GM08714 (cell line): ENCODE results near the gene PDCD11.
A peak's percentile ranks its signal among the peaks of the same experiment; 100 is the strongest.

Experiments
- H3K4me3 ChIP-seq: fragments of 200-500 bp; sonication (Bioruptor generic); 2 replicates; pipeline ENCODE4 v1.5.1; 2014; ENCODE audit warnings: mild to moderate bottlenecking, low read length, inconsistent platforms
- ZNF274 ChIP-seq: IDR thresholded peaks from 2 replicates; pipeline ENCODE4 v1.6.1; 2012; ENCODE audit warnings: mild to moderate bottlenecking, low read depth, low read length

Gene PDCD11

GRCh38 chr10:103451831-103452505 is 55.5 kb downstream of the PDCD11 start, which contains the start of gene CALHM2:
TSS of gene CALHM2 (minus strand) at chr10:103452370. CDS start at chr10:103449941, 2,429 bp downstream.
- TF ChIP-seq ZNF274 = no peak
- H3K4me3 ChIP-seq = peak within 1 kb of the TSS; percentile 57; the same call in 1 of the 2 replicates

DNA sequence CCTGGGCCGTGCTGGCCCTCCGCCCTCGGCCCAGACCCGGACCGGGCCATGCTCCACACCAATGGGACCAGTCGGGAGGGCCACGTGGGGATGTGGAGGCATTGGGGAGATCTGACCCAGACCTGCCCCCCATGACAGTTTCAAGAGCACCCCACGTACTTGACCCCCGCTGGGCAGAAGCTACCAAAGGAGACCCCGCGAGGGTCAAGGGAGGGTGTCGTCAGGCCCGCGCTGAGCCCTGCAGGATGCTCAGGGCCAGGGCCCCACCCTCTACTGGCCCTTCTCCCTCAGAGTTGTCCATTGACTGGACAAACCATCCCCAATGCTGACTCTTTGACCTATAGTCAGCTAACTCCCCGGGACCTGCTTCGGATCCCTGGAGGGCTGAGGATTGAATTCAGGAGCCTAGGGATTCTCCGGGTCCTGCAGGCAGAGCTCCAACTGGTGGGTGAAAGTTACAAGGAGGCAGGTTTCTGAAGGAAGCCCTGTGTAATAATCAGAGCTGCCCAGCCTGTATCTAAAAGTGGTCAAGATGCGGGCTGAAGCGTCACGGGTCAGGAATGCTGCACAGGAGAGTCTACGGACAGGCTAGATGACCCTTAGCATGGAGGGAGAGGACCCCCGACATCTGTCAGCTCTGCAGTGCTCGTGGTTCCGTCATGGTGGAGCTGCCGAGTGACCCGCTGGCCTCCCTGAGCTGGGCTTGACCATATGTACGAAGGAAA is 56.2 kb downstream of the PDCD11 start:
- peak overlapping the region; percentile 57; the same call in 1 of the 2 replicates for H3K4me3 ChIP-seq
- no peak for TF ChIP-seq ZNF274

- TF ChIP-seq ZNF274 = no peak
- no peak overlapping the region for H3K4me3 ChIP-seq
These were observed 57.6 kb downstream of the PDCD11 start for GRCh38 chr10:103454026-103454425.

DNA sequence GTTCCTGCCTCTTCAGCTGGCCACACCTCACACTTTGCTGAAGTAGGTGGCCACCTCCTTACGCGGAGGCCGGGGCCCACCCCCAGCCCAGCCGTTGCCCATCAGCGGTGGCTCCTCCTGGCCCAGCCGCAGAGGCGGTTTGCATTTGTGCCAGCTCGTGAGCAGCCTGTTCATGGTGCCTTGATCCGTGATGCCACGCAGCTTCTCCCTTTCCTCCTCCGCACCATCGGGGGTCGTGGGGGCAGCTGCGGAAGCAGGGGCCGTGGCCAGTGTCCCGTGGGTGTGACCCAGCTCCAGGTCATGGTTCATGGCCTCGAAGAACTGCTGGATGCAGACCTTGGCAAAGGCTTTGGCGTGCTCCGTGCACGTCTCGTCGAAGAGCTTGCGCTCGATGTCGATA is 58.8 kb downstream of the PDCD11 start:
- no peak for TF ChIP-seq ZNF274
- H3K4me3 ChIP-seq = no peak overlapping the region

GRCh38 chr10:103456074-103456660 is 59.7 kb downstream of the PDCD11 start:
- no peak for TF ChIP-seq ZNF274
- H3K4me3 ChIP-seq = no peak overlapping the region

- no peak overlapping the region for H3K4me3 ChIP-seq
- no peak for TF ChIP-seq ZNF274
These were observed 60.8 kb downstream of the PDCD11 start for GRCh38 chr10:103457176-103457712.

- no peak overlapping the region for H3K4me3 ChIP-seq
- no peak for TF ChIP-seq ZNF274
These were observed 61.6 kb downstream of the PDCD11 start for GRCh38 chr10:103457896-103458583.

- no peak within 1 kb of the TSS for H3K4me3 ChIP-seq
- no peak for TF ChIP-seq ZNF274
These were observed 62.3 kb downstream of the PDCD11 start, which contains the start of gene CALHM1 for GRCh38 chr10:103458720-103459119. TSS of gene CALHM1 (minus strand) at chr10:103458900. CDS start at chr10:103458751, 149 bp downstream.

DNA sequence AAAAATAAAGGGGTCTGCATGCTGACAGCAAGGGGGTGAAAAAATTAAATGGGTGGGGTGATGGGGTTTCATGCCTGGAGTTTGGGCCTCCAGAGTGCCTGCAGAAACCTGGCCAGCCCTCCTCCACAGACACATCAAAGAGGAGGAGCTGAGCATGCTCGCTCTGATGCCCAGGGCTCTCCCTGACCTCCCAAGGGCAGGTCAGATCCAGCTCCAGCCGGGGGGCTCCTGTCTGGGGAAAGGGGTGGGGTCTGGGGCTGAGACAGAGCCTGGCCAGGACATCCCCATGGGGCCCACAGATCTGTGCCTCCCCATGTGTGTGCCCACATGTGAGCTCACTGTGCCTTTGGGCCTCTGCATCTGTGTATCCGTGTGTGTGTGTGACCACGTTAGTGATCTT is 63.2 kb downstream of the PDCD11 start:
- H3K4me3 ChIP-seq = no peak overlapping the region
- TF ChIP-seq ZNF274 = no peak

GRCh38 chr10:103463499-103463898 is 67.1 kb downstream of the PDCD11 start:
- no peak overlapping the region for H3K4me3 ChIP-seq
- TF ChIP-seq ZNF274 = no peak

- TF ChIP-seq ZNF274 = no peak
- H3K4me3 ChIP-seq = no peak overlapping the region
These were observed 69.2 kb downstream of the PDCD11 start for GRCh38 chr10:103465411-103466179.

DNA sequence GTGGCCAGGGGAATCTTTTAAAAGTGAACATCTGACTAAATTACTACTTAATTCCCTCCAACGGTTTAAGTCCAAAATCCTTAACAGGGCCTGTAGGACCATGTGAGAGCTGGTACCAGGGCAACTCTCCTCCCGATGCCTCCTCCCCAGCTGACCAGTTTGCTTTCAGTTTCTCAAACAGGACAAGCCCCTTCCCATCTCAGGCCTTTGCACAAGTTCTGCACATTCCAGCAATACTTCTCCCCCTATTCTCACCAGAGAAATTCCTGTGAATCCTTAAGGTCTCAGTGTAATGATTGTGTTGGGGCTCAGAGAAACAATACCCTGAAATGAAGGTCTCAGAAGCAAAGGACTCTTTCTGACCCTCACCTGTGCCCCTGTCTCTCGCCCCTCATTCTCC is 70.3 kb downstream of the PDCD11 start:
- no peak overlapping the region for H3K4me3 ChIP-seq
- no peak for TF ChIP-seq ZNF274

DNA sequence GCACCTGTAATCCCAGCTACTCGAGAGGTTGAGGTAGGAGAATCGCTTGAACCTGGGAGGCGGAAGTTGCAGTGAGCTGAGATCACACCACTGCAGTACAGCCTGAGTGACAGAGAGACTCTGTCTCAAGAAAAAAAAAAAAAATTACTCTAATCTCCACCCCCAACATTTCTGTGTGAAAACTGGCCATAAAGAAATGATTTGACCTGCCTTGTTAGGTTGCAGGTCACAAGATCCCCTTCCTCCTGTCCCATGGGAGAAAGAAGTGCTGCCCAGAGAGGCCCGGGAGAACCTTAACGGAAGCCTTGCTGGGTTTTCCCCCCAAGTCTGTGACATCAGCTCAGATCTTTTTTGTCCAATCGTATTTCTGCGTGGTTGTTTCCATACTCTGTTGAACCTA is 71.0 kb downstream of the PDCD11 start:
- TF ChIP-seq ZNF274 = no peak
- no peak overlapping the region for H3K4me3 ChIP-seq
